ENCODE data around the gene NR2E1.

Gene NR2E1

DNA sequence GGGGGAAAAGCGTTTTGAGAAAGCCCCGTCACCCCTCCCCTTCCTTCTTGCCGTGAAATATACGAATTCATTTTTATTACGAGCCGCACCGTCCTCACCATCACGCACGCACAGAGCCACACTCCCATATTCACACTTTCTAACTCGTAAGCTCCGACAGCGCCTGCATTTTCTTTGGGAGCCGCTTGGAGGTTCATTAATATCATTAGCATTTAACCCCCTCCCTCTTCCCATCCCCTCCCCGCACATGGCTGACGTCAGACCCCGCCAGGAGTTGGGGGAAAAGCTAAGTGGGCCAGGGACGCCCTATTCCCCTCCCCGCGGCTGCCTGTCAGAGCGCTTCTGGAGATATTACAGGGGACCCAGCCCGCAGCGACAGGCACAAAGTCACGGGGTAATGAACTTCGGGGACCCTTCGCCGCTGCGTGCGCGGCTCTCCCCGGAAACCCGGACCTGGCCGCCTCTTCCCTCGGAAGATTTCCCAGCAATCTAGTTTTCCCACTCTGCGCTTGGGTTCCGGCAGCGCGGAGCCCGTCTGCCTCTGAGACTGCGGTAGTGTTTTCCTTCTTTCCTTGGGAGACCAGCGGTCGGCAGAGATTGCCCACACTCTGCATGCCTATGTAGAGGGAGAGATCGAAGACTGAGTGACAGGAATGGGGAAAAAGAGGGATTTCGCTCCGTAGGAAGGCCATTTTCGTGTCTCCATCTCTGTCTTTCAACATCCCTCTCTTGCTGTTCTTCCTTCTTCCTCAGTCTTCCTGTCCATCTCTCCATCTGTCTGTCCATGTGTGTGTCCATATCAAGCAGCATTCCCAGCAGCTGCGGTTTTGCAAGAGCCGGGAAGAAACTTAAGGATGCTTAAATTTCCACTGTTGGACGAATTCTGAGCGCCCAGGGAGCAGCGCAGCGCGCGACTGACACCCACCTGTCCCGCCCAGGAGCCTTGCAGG, at the start of gene NR2E1:
Gene NR2E1 (plus strand): TSS at position 309 of the 950 bp plus-strand sequence. CDS start 744 bp downstream, outside the sequence.
- Histone ChIP-seq H3K4me3 (ENCODE audit: low read depth in 1 of 5, low read length in 5 of 5) (peak within 1 kb of the TSS in 2 of 5 donors; percentile 5 to 41), H3K9me3 (ENCODE audit: control insufficient read depth in 5 of 5, low read length in 5 of 5) (no peaks in the 10 kb centered on the region), H3K27ac (ENCODE audit: low read depth, low read length) (no peak within 1 kb of the TSS), H3K4me1 (ENCODE audit: control insufficient read depth in 5 of 5, insufficient read depth in 5 of 5, low read length in 5 of 5) (peaks cover 0 to 62% (median 52%) of the 10 kb centered on the region in 5 donors), H3K36me3 (ENCODE audit: control insufficient read depth in 5 of 5, insufficient read depth in 5 of 5, low read length in 5 of 5) (no peaks in the 10 kb centered on the region), H3K9ac (ENCODE audit: low read length in 5 of 5) (no peak within 1 kb of the TSS), H3K27me3 (ENCODE audit: control insufficient read depth in 5 of 5, insufficient read depth in 4 of 5, low read length in 5 of 5) (peaks cover 78 to 99% (median 96%) of the 10 kb centered on the region in 5 donors)

DNA sequence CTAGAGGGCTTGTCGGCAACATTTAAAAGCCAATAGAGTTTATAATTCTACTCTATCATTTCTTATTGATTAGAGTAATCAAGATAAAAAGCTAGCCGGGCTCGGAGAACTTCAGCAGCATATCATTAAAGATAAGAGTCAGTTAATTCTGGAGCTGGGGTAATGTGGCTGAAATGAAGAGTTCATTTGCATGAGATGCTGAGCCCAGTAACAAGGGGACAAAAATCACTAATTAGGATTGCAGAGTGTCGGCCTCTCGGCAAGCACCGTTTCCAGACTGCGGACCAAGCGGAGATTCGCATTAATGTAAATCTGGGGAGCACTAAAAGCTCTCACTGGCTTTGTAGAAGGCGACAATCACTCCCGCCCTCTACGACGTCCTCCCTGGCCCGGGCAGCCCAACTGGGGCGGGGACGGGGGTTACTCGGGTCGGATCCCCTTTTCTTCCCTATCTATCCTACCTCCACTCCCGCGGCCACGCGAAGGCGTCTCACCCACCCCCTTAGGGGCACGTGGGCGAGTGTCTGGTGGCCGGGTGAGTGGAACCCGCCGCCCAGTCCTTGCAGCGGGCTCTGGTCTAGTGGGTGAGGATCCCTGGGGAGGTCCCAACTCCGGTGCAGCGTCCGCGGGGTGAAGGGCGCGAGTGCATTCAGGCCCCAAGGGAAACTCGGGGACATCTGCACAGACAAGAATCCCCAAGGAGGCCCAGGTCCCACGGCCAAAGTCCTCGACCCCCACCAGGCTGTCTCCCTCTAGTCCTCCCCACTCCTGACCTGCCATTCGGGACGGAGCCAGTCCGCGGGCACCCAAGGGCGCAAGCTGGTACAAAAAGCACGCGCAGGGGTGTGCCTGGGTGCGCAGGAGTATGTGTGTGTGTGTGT, 49.0 kb upstream of the NR2E1 start:
- Histone ChIP-seq H3K4me1 (ENCODE audit: control insufficient read depth in 5 of 5, insufficient read depth in 5 of 5, low read length in 5 of 5) (peaks cover 6 to 61% (median 56%) of the 10 kb centered on the region in 5 donors), H3K27me3 (ENCODE audit: control insufficient read depth in 5 of 5, insufficient read depth in 4 of 5, low read length in 5 of 5) (peaks cover 32 to 57% (median 54%) of the 10 kb centered on the region in 5 donors), H3K27ac (ENCODE audit: low read depth, low read length) (no peak overlapping the region), H3K9me3 (ENCODE audit: control insufficient read depth in 5 of 5, low read length in 5 of 5) (no peaks in the 10 kb centered on the region), H3K4me3 (ENCODE audit: low read depth in 1 of 5, low read length in 5 of 5) (peak overlapping the region; percentile 41 to 86 (median 81)), H3K36me3 (ENCODE audit: control insufficient read depth in 5 of 5, insufficient read depth in 5 of 5, low read length in 5 of 5) (no peaks in the 10 kb centered on the region), H3K9ac (ENCODE audit: low read length in 5 of 5) (peak overlapping the region in 1 of 5 donors; percentile 21)

DNA sequence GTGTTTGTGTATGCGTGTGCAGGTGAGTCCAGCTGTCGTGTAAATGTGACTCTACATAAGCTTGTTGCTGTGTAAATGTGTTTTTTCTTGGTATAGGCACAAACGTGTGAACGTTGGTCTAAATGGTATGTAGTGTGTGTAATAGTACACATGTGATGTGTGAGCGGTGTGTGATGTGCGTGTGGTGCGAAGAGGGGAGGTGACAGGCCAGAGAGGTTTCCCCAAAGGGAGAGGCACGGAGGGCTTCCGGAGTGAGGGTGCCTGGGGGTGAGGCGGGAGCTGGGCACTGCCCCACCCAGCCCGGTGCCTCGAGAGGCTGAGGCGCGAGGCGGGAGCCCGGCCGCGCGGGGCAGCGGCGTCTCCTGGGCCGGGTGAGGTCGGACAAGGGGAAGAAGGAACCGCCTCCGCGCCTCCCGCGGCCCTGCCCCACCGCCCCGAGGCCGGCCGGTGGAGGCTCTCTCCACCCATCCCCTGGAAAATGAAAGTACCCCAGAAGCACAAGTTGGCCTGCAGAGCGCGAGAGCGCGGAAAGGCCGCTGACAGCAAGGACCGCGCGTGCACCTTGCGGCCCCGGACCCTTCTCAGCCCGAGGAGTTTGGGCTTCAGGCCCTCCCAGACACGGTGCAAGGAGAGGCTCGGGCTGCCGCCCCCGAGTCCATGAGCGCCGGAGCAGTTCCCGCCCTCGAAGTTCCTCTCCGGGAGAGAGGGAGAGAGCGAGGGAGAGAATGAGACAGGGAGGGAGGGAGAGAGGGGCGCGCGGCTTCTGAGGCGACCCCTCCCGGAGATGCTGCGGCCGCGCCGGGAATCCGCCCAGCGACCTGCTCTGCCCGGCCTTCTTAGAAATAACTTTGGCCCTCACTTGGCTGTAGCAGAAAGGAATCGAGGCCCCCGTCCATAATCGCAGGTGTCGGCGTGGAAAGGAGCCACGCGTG, 48.1 kb upstream of the NR2E1 start:
- peak overlapping the region; percentile 41 to 86 (median 81) for H3K4me3 ChIP-seq (ENCODE audit: low read depth in 1 of 5, low read length in 5 of 5)
- H3K27ac ChIP-seq (ENCODE audit: low read depth, low read length), result no peak overlapping the region
- peaks cover 32 to 56% (median 53%) of the 10 kb centered on the region in 5 donors for H3K27me3 ChIP-seq (ENCODE audit: control insufficient read depth in 5 of 5, insufficient read depth in 4 of 5, low read length in 5 of 5)
- H3K9ac ChIP-seq (ENCODE audit: low read length in 5 of 5), result peak overlapping the region in 3 of 5 donors; percentile 18 to 53 (median 28)
- no peaks in the 10 kb centered on the region for H3K9me3 ChIP-seq (ENCODE audit: control insufficient read depth in 5 of 5, low read length in 5 of 5)
- no peaks in the 10 kb centered on the region for H3K36me3 ChIP-seq (ENCODE audit: control insufficient read depth in 5 of 5, insufficient read depth in 5 of 5, low read length in 5 of 5)
- H3K4me1 ChIP-seq (ENCODE audit: control insufficient read depth in 5 of 5, insufficient read depth in 5 of 5, low read length in 5 of 5), result peaks cover 6 to 61% (median 56%) of the 10 kb centered on the region in 5 donors

DNA sequence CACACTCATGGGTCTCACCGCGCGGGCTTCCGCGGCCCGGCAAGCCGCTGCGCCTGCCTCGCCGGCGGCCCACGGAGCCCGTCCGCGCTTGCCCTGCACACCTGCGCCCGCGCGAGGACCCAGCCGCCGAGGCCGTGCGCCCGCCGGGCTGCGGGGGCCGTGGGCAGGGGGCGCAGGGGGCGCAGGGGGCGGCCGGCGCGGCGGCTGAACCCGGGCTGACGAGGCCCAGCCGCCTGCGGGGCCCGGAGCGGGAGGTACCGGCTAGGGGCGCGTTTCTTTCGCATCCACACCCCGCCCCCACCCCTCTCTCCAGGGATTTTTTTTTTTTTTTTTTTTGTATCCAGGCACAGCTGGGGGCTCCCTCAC, 47.5 kb upstream of the NR2E1 start:
- Histone ChIP-seq H3K36me3 (ENCODE audit: control insufficient read depth in 5 of 5, insufficient read depth in 5 of 5, low read length in 5 of 5) (no peaks in the 10 kb centered on the region), H3K4me1 (ENCODE audit: control insufficient read depth in 5 of 5, insufficient read depth in 5 of 5, low read length in 5 of 5) (peaks cover 6 to 59% (median 56%) of the 10 kb centered on the region in 5 donors), H3K27ac (ENCODE audit: low read depth, low read length) (no peak overlapping the region), H3K9me3 (ENCODE audit: control insufficient read depth in 5 of 5, low read length in 5 of 5) (no peaks in the 10 kb centered on the region), H3K27me3 (ENCODE audit: control insufficient read depth in 5 of 5, insufficient read depth in 4 of 5, low read length in 5 of 5) (peaks cover 32 to 60% (median 58%) of the 10 kb centered on the region in 5 donors), H3K9ac (ENCODE audit: low read length in 5 of 5) (peak overlapping the region in 1 of 5 donors; percentile 28), H3K4me3 (ENCODE audit: low read depth in 1 of 5, low read length in 5 of 5) (peak overlapping the region; percentile 74 to 86 (median 81))

DNA sequence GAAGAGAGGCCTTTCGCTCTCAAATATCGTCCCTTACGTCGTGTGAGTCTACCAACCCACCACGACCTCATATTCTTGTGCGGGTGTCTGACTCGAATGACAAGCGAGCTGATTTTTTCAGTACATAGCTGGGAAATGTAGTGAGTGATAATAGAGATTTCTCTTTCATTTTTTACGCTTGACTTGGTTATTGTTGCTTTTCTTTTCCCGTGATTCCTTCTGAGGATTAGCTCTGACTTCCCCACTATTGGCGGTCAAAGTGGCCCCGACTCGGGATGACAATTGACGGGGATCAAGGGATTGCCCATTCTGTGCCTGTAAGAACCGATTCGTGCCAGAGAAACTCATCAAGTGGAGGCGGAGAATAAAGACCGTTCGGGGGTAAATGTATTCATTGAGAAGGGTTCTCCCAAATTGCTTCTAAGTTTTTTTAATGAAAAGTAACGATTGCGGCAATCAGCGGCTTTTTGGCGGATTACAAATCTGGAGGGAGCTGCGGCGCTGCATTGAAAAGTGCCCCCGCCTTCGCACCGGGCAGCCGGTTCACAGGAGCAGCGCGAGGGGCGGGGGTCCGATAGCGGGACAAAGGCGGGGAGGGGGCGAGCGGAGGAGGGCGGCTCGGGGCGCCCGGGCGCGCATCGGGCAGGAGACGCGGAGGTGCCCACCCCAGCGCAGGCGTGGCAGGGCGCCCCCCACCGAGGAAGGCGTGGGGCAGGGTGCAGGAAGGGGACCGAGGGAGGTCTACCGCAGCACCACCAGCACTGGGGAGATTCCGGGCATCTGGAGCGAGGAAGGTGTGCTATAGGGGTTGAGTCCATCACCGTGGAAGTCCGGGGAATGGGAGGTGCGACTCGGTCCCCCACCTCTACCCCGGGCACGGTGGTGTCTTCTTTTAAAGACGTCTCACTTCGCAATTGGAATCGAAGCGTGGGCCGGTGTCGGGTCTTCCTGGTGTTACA, 46.7 kb upstream of the NR2E1 start:
- Histone ChIP-seq H3K4me3 (ENCODE audit: low read depth in 1 of 5, low read length in 5 of 5) (peak overlapping the region; percentile 59 to 83 (median 73)), H3K27ac (ENCODE audit: low read depth, low read length) (no peak overlapping the region), H3K9ac (ENCODE audit: low read length in 5 of 5) (peak overlapping the region in 2 of 5 donors; percentile 26 to 41), H3K36me3 (ENCODE audit: control insufficient read depth in 5 of 5, insufficient read depth in 5 of 5, low read length in 5 of 5) (no peaks in the 10 kb centered on the region), H3K4me1 (ENCODE audit: control insufficient read depth in 5 of 5, insufficient read depth in 5 of 5, low read length in 5 of 5) (peaks cover 5 to 51% (median 48%) of the 10 kb centered on the region in 5 donors), H3K9me3 (ENCODE audit: control insufficient read depth in 5 of 5, low read length in 5 of 5) (peaks cover 0 to 1% (median 0%) of the 10 kb centered on the region in 5 donors), H3K27me3 (ENCODE audit: control insufficient read depth in 5 of 5, insufficient read depth in 4 of 5, low read length in 5 of 5) (peaks cover 35 to 66% (median 58%) of the 10 kb centered on the region in 5 donors)

DNA sequence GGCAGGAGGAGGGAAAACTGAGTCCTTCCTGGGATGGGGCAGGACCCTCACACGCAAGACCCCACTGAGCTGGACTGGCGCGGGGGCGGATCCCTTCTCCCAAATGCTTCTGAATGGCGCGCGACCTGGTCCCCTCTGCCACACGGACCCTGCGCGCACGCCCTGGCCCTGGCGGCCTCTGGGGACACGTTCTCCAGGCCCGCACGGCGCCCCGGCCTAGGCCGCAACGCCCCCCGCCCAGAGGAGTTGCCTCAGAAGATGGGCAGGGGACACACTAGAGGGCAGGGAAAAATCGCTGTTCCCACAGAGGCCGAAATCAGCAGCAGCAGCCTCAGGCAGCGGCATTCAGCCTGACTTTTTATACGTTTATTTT, 46.1 kb upstream of the NR2E1 start:
- Histone ChIP-seq H3K36me3 (ENCODE audit: control insufficient read depth in 5 of 5, insufficient read depth in 5 of 5, low read length in 5 of 5) (no peaks in the 10 kb centered on the region), H3K4me1 (ENCODE audit: control insufficient read depth in 5 of 5, insufficient read depth in 5 of 5, low read length in 5 of 5) (peaks cover 5 to 44% (median 42%) of the 10 kb centered on the region in 5 donors), H3K27ac (ENCODE audit: low read depth, low read length) (no peak overlapping the region), H3K9me3 (ENCODE audit: control insufficient read depth in 5 of 5, low read length in 5 of 5) (peaks cover 0 to 7% (median 3%) of the 10 kb centered on the region in 5 donors), H3K9ac (ENCODE audit: low read length in 5 of 5) (no peak overlapping the region), H3K4me3 (ENCODE audit: low read depth in 1 of 5, low read length in 5 of 5) (peak overlapping the region in 2 of 5 donors; percentile 68 to 83), H3K27me3 (ENCODE audit: control insufficient read depth in 5 of 5, insufficient read depth in 4 of 5, low read length in 5 of 5) (peaks cover 41 to 72% (median 58%) of the 10 kb centered on the region in 5 donors)

DNA sequence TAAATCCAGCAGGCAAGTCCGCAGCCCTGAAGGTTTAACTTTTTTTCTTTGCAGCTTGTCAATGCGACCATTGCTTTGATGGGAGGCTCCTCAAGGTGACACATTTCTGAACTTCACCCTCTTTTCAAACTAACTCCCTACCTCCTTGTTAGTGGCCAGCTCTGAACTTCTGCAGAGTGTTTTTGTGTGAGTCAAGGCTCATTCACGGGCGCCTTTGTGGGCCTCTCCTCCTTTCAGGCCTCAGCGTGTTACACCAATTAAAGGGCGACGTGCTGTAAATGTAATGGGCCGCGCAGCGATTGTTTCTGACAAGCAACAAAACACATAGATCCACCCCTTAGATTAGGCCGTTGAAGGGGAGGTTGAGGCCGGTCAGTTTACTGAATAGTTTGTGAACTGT, 45.5 kb upstream of the NR2E1 start:
- no peak overlapping the region for H3K9ac ChIP-seq (ENCODE audit: low read length in 5 of 5)
- no peak overlapping the region for H3K4me3 ChIP-seq (ENCODE audit: low read depth in 1 of 5, low read length in 5 of 5)
- peaks cover 0 to 7% (median 3%) of the 10 kb centered on the region in 5 donors for H3K9me3 ChIP-seq (ENCODE audit: control insufficient read depth in 5 of 5, low read length in 5 of 5)
- H3K27me3 ChIP-seq (ENCODE audit: control insufficient read depth in 5 of 5, insufficient read depth in 4 of 5, low read length in 5 of 5), result peaks cover 44 to 75% (median 57%) of the 10 kb centered on the region in 5 donors
- no peak overlapping the region for H3K27ac ChIP-seq (ENCODE audit: low read depth, low read length)
- peaks cover 5 to 39% (median 36%) of the 10 kb centered on the region in 5 donors for H3K4me1 ChIP-seq (ENCODE audit: control insufficient read depth in 5 of 5, insufficient read depth in 5 of 5, low read length in 5 of 5)
- no peaks in the 10 kb centered on the region for H3K36me3 ChIP-seq (ENCODE audit: control insufficient read depth in 5 of 5, insufficient read depth in 5 of 5, low read length in 5 of 5)

DNA sequence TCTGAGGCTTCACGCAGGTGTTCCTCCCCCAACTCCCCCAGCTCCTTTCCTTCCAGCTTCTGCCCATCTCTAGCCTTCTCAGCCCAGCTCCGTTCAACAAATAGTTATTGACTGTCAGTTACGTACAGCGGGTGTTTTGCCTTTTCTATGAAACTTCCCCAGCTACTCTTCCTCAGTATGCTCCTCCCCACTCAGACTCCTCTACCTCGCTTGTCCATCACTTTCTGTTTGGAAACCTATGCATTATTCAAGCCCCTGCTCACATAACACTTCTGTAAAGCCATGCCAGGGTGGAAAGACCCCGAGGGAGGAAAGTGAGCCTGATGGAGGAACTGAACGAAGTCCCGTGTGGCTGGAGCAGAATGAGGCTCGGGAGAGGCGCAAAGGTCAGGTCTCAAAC, 44.2 kb upstream of the NR2E1 start:
- peaks cover 0 to 7% (median 3%) of the 10 kb centered on the region in 5 donors for H3K9me3 ChIP-seq (ENCODE audit: control insufficient read depth in 5 of 5, low read length in 5 of 5)
- H3K4me1 ChIP-seq (ENCODE audit: control insufficient read depth in 5 of 5, insufficient read depth in 5 of 5, low read length in 5 of 5), result peaks cover 3 to 30% (median 30%) of the 10 kb centered on the region in 5 donors
- peaks cover 35 to 72% (median 53%) of the 10 kb centered on the region in 5 donors for H3K27me3 ChIP-seq (ENCODE audit: control insufficient read depth in 5 of 5, insufficient read depth in 4 of 5, low read length in 5 of 5)
- no peaks in the 10 kb centered on the region for H3K36me3 ChIP-seq (ENCODE audit: control insufficient read depth in 5 of 5, insufficient read depth in 5 of 5, low read length in 5 of 5)
- H3K4me3 ChIP-seq (ENCODE audit: low read depth in 1 of 5, low read length in 5 of 5), result no peak overlapping the region
- H3K9ac ChIP-seq (ENCODE audit: low read length in 5 of 5), result no peak overlapping the region
- no peak overlapping the region for H3K27ac ChIP-seq (ENCODE audit: low read depth, low read length)

Measured in subcutaneous abdominal adipose tissue (tissue), 5 donors.